WTC11 (cell line): ENCODE measurements around the gene ARMC2.
"Not testable (repeated sequence)": the region's sequence is repeated elsewhere in the genome, so short reads cannot be mapped to it uniquely, and the experiment has no call there.

Experiments
- FOXP1 ChIP-seq: sonication (generic); formaldehyde crosslinking; IDR thresholded peaks from 2 replicates; pipeline ENCODE4 v1.8.0; 2022; ENCODE audit warnings: missing genetic modification reagents, mild to moderate bottlenecking, moderate library complexity, borderline replicate concordance
- TCF7 ChIP-seq: sonication (generic); formaldehyde crosslinking; IDR thresholded peaks from 2 replicates; pipeline ENCODE4 v1.8.0; 2022; ENCODE audit warnings: mild to moderate bottlenecking, low read depth, missing genetic modification reagents, moderate library complexity
- TEAD1 ChIP-seq: sonication (generic); formaldehyde crosslinking; IDR thresholded peaks from 2 replicates; pipeline ENCODE4 v1.8.0; 2022; ENCODE audit warnings: mild to moderate bottlenecking, missing genetic modification reagents
- TF ChIP-seq, protein P1 (sequence below): sonication (generic); formaldehyde crosslinking; IDR thresholded peaks from 2 replicates; pipeline ENCODE4 v1.8.0; 2022; ENCODE audit warnings: mild to moderate bottlenecking, missing genetic modification reagents
- TF ChIP-seq, protein P2 (sequence below): sonication (generic); formaldehyde crosslinking; IDR thresholded peaks from 2 replicates; pipeline ENCODE4 v1.8.0; 2023; ENCODE audit warnings: missing genetic modification reagents
- TF ChIP-seq, protein P3 (sequence below): sonication (generic); formaldehyde crosslinking; IDR thresholded peaks from 2 replicates; pipeline ENCODE4 v1.8.1; 2022; ENCODE audit warnings: mild to moderate bottlenecking, moderate library complexity, missing genetic modification reagents
- TF ChIP-seq, protein P4 (sequence below): fragments of 200-600 bp; IDR thresholded peaks from 2 replicates; pipeline ENCODE4 v1.8.0; 2022; ENCODE audit warnings: antibody characterized with exemption

DNA sequence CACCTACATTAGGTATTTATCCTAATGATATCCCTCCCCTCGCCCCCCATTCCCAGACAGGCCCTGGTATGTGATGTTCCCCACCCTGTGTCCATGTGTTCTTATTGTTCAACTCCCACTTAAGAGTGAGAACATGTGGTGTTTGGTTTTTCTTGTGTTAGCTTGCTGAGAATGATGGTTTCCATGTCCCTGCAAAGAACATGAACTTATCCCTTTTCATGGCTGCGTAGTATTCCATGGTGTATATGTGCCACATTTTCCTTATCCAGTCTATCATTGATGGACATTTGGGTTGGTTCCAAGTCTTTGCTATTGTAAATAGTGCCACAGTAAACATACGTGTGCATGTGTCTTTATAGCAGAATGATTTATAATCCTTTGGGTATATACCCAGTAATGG lies 35.0 kb upstream of the ARMC2 start:
- TF ChIP-seq, protein P1, sequence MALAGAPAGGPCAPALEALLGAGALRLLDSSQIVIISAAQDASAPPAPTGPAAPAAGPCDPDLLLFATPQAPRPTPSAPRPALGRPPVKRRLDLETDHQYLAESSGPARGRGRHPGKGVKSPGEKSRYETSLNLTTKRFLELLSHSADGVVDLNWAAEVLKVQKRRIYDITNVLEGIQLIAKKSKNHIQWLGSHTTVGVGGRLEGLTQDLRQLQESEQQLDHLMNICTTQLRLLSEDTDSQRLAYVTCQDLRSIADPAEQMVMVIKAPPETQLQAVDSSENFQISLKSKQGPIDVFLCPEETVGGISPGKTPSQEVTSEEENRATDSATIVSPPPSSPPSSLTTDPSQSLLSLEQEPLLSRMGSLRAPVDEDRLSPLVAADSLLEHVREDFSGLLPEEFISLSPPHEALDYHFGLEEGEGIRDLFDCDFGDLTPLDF (CRISPR knock-in tag): not testable (repeated sequence)
- TF ChIP-seq, protein P2, sequence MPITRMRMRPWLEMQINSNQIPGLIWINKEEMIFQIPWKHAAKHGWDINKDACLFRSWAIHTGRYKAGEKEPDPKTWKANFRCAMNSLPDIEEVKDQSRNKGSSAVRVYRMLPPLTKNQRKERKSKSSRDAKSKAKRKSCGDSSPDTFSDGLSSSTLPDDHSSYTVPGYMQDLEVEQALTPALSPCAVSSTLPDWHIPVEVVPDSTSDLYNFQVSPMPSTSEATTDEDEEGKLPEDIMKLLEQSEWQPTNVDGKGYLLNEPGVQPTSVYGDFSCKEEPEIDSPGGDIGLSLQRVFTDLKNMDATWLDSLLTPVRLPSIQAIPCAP: not testable (repeated sequence)
- not testable (repeated sequence) for TF ChIP-seq TEAD1, TCF7, FOXP1 (CRISPR knock-in tag)
- TF ChIP-seq, protein P3, sequence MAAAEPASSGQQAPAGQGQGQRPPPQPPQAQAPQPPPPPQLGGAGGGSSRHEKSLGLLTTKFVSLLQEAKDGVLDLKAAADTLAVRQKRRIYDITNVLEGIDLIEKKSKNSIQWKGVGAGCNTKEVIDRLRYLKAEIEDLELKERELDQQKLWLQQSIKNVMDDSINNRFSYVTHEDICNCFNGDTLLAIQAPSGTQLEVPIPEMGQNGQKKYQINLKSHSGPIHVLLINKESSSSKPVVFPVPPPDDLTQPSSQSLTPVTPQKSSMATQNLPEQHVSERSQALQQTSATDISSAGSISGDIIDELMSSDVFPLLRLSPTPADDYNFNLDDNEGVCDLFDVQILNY (CRISPR knock-in tag): not testable (repeated sequence)
- TF ChIP-seq, protein P4, sequence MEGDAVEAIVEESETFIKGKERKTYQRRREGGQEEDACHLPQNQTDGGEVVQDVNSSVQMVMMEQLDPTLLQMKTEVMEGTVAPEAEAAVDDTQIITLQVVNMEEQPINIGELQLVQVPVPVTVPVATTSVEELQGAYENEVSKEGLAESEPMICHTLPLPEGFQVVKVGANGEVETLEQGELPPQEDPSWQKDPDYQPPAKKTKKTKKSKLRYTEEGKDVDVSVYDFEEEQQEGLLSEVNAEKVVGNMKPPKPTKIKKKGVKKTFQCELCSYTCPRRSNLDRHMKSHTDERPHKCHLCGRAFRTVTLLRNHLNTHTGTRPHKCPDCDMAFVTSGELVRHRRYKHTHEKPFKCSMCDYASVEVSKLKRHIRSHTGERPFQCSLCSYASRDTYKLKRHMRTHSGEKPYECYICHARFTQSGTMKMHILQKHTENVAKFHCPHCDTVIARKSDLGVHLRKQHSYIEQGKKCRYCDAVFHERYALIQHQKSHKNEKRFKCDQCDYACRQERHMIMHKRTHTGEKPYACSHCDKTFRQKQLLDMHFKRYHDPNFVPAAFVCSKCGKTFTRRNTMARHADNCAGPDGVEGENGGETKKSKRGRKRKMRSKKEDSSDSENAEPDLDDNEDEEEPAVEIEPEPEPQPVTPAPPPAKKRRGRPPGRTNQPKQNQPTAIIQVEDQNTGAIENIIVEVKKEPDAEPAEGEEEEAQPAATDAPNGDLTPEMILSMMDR: not testable (repeated sequence)
